HEK293 (cell line): ENCODE data around the gene CD84.

Source experiments
- CTCF ChIA-PET: fragments of 350-600 bp; formaldehyde crosslinking; extraction: SDS; loops from one replicate; lab custom pipeline; 2021; ENCODE audit warnings: antibody characterized with exemption; lab: Yijun Ruan, JAX
- POLR2A ChIA-PET: fragments of 300-600 bp; formaldehyde crosslinking; extraction: SDS; loops from one replicate; lab custom pipeline; 2020; ENCODE audit warnings: antibody characterized with exemption, inconsistent platforms; lab: Yijun Ruan, JAX
- H3K27ac ChIP-seq: fragments of 200-500 bp; sonication (Bioruptor generic); 2 replicates; pipeline ENCODE4 v1.5.1; 2014; ENCODE audit warnings: low read depth, low read length, control low read depth, inconsistent platforms; ENCODE audit errors: extremely low read depth
- H3K36me3 ChIP-seq, 2 experiments: fragments of 200-500 bp in 1 of 2; sonication (Bioruptor generic) in 1 of 2; 1 replicate in 1 of 2; 2 replicates in 1 of 2; pipeline ENCODE4 v1.5.1; 2014 to 2017; ENCODE audit warnings: inconsistent platforms in 2 of 2, low read length in 2 of 2; ENCODE audit not compliant: control insufficient read depth in 2 of 2, insufficient read depth in 1 of 2
- H3K4me1 ChIP-seq: fragments of 200-500 bp; sonication (Bioruptor generic); 2 replicates; pipeline ENCODE4 v1.5.1; 2014; ENCODE audit warnings: mild to moderate bottlenecking, low read length, inconsistent platforms; ENCODE audit not compliant: control insufficient read depth, insufficient read depth
- H3K4me3 ChIP-seq: 2 replicates; pipeline ENCODE4 v1.5.1; 2011; ENCODE audit warnings: low read depth, mild to moderate bottlenecking, control low read depth, low read length, moderate library complexity
- H3K9me3 ChIP-seq: fragments of 200-500 bp; sonication (Bioruptor generic); 2 replicates; pipeline ENCODE4 v1.5.1; 2014; ENCODE audit warnings: low read depth, low read length, inconsistent platforms; ENCODE audit not compliant: control insufficient read depth, insufficient read depth
- MZF1 ChIP-seq: fragments of 450-650 bp; formaldehyde crosslinking; IDR thresholded peaks from 2 replicates; pipeline ENCODE4 v1.5.1; 2017; ENCODE audit warnings: missing biosample characterization, missing genetic modification characterization, borderline replicate concordance
- SCRT2 ChIP-seq: fragments of 450-650 bp; formaldehyde crosslinking; IDR thresholded peaks from 2 replicates; pipeline ENCODE4 v1.5.1; 2016; ENCODE audit warnings: missing biosample characterization, missing genetic modification characterization
- ZNF133 ChIP-seq: fragments of 450-650 bp; formaldehyde crosslinking; IDR thresholded peaks from 2 replicates; pipeline ENCODE4 v1.5.1; 2016; ENCODE audit warnings: missing biosample characterization, missing genetic modification characterization
- ZNF19 ChIP-seq: fragments of 450-650 bp; formaldehyde crosslinking; IDR thresholded peaks from 2 replicates; pipeline ENCODE4; 2016; ENCODE audit warnings: missing biosample characterization, missing genetic modification characterization, low read depth
- ZNF202 ChIP-seq: fragments of 450-650 bp; formaldehyde crosslinking; IDR thresholded peaks from 2 replicates; pipeline ENCODE4 v1.5.1; 2016; ENCODE audit warnings: missing biosample characterization, missing genetic modification characterization, borderline replicate concordance
- ZNF214 ChIP-seq: fragments of 450-650 bp; formaldehyde crosslinking; IDR thresholded peaks from 2 replicates; pipeline ENCODE4 v1.5.1; 2017; ENCODE audit warnings: missing biosample characterization, mild to moderate bottlenecking, missing genetic modification characterization, borderline replicate concordance
- ZNF274 ChIP-seq, 2 experiments: fragments of 200-500 bp in 1 of 2; fragments of 450-650 bp in 1 of 2; sonication (Bioruptor generic) in 1 of 2; formaldehyde crosslinking in 1 of 2; IDR thresholded peaks; 2 replicates each; pipeline versions ENCODE4 v1.5.1 to v1.6.1; 2014 to 2016; ENCODE audit warnings: borderline replicate concordance in 1 of 2, inconsistent platforms in 1 of 2, low read length in 1 of 2, missing biosample characterization in 1 of 2, missing genetic modification characterization in 1 of 2
- ZNF366 ChIP-seq: fragments of 450-650 bp; formaldehyde crosslinking; conservative IDR thresholded peaks from 2 replicates; pipeline ENCODE4 v1.5.1; 2016; ENCODE audit warnings: missing biosample characterization, missing genetic modification characterization
- ZNF426 ChIP-seq: fragments of 450-650 bp; formaldehyde crosslinking; IDR thresholded peaks from 2 replicates; pipeline ENCODE4 v1.5.1; 2017; ENCODE audit warnings: missing biosample characterization, missing genetic modification characterization, mild to moderate bottlenecking, inconsistent platforms, moderate library complexity
- ZNF530 ChIP-seq: fragments of 450-650 bp; formaldehyde crosslinking; IDR thresholded peaks from 2 replicates; pipeline ENCODE4 v1.5.1; 2016; ENCODE audit warnings: low read depth, missing biosample characterization, missing genetic modification characterization
- ZNF549 ChIP-seq: fragments of 450-650 bp; IDR thresholded peaks from 2 replicates; pipeline ENCODE4 v1.5.1; 2018; ENCODE audit warnings: missing biosample characterization, missing genetic modification characterization, mild to moderate bottlenecking, inconsistent platforms, moderate library complexity
- ZNF560 ChIP-seq: fragments of 450-650 bp; formaldehyde crosslinking; IDR thresholded peaks from 2 replicates; pipeline ENCODE4 v1.5.1; 2017; ENCODE audit warnings: missing biosample characterization, missing genetic modification characterization, borderline replicate concordance
- ZNF561 ChIP-seq: fragments of 450-650 bp; IDR thresholded peaks from 2 replicates; pipeline ENCODE4 v1.5.1; 2018; ENCODE audit warnings: missing biosample characterization, missing genetic modification characterization, borderline replicate concordance
- ZNF596 ChIP-seq: fragments of 450-650 bp; IDR thresholded peaks from 2 replicates; pipeline ENCODE4 v1.5.0; 2018; ENCODE audit warnings: missing biosample characterization, mild to moderate bottlenecking, missing genetic modification characterization, moderate library complexity
- ZNF621 ChIP-seq: fragments of 450-650 bp; formaldehyde crosslinking; IDR thresholded peaks from 2 replicates; pipeline ENCODE4 v1.5.1; 2017; ENCODE audit warnings: missing biosample characterization, missing genetic modification characterization
- ZNF623 ChIP-seq: fragments of 450-650 bp; formaldehyde crosslinking; IDR thresholded peaks from 2 replicates; pipeline ENCODE4 v1.5.1; 2016; ENCODE audit warnings: missing biosample characterization, missing genetic modification characterization
- ZNF843 ChIP-seq: fragments of 450-650 bp; formaldehyde crosslinking; IDR thresholded peaks from 2 replicates; pipeline ENCODE4 v1.5.1; 2016; ENCODE audit warnings: missing biosample characterization, missing genetic modification characterization
- TF ChIP-seq, protein P1 (sequence below): fragments of 450-650 bp; formaldehyde crosslinking; IDR thresholded peaks from 2 replicates; pipeline ENCODE4 v1.5.1; 2016; ENCODE audit warnings: missing biosample characterization, missing genetic modification characterization
- TF ChIP-seq, protein P2 (sequence below): fragments of 450-650 bp; formaldehyde crosslinking; IDR thresholded peaks from 2 replicates; pipeline ENCODE4 v1.5.1; 2016; ENCODE audit warnings: missing biosample characterization, missing genetic modification characterization

The CD84 gene

DNA sequence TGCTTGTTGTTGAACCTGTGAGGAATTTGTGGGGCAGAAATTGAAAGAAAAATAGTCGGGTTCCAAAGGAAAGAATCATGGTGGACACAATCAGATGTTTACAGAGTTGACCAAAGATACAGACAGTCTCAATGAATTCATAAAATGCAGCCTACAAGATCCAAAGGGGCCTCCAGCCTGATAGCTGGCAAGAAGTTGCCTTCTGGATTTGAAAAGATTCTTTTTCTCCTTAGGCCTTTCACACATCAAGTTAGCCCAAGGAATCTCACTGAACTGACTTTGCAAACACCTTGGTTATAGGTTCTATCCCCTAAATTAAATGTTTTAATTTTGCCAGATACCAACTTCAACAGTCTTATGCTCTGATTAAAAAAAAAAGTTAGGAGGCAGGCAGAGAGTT, 46.0 kb upstream of the CD84 start:
- Histone ChIP-seq H3K9me3 (no peaks in the 10 kb centered on the region), H3K36me3 (no peaks in the 10 kb centered on the region), H3K4me3 (no peak overlapping the region), H3K4me1 (no peaks in the 10 kb centered on the region), H3K27ac (no peak overlapping the region)
- ChIA-PET CTCF (interaction anchor here (0.5 to 0.7 kb wide), 2 partner anchors 90 to 366 kb away, joined by 3 to 6 read pairs; no protein-coding TSS in a partner anchor), POLR2A (no interaction called here)
- TF ChIP-seq ZNF530 (tag by site-specific recombination) (no peak), ZNF843 (tag by site-specific recombination) (no peak), ZNF19 (no peak), ZNF549 (no peak), ZNF274 (IDR thresholded peaks at IDR 0.05; ENCODE audit: low read length) (no peak), ZNF274 (tag by site-specific recombination; IDR thresholded peaks at IDR 0.05; ENCODE audit: borderline replicate concordance) (no peak), ZNF214 (tag by site-specific recombination) (no peak), ZNF623 (no peak), ZNF561 (tag by site-specific recombination) (no peak), ZNF133 (tag by site-specific recombination) (no peak), ZNF596 (tag by site-specific recombination) (no peak), ZNF560 (no peak), ZNF366 (tag by site-specific recombination) (no peak), ZNF426 (tag by site-specific recombination) (no peak), MZF1 (no peak)
- TF ChIP-seq, protein P1, sequence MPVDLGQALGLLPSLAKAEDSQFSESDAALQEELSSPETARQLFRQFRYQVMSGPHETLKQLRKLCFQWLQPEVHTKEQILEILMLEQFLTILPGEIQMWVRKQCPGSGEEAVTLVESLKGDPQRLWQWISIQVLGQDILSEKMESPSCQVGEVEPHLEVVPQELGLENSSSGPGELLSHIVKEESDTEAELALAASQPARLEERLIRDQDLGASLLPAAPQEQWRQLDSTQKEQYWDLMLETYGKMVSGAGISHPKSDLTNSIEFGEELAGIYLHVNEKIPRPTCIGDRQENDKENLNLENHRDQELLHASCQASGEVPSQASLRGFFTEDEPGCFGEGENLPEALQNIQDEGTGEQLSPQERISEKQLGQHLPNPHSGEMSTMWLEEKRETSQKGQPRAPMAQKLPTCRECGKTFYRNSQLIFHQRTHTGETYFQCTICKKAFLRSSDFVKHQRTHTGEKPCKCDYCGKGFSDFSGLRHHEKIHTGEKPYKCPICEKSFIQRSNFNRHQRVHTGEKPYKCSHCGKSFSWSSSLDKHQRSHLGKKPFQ = no peak
- TF ChIP-seq, protein P2, sequence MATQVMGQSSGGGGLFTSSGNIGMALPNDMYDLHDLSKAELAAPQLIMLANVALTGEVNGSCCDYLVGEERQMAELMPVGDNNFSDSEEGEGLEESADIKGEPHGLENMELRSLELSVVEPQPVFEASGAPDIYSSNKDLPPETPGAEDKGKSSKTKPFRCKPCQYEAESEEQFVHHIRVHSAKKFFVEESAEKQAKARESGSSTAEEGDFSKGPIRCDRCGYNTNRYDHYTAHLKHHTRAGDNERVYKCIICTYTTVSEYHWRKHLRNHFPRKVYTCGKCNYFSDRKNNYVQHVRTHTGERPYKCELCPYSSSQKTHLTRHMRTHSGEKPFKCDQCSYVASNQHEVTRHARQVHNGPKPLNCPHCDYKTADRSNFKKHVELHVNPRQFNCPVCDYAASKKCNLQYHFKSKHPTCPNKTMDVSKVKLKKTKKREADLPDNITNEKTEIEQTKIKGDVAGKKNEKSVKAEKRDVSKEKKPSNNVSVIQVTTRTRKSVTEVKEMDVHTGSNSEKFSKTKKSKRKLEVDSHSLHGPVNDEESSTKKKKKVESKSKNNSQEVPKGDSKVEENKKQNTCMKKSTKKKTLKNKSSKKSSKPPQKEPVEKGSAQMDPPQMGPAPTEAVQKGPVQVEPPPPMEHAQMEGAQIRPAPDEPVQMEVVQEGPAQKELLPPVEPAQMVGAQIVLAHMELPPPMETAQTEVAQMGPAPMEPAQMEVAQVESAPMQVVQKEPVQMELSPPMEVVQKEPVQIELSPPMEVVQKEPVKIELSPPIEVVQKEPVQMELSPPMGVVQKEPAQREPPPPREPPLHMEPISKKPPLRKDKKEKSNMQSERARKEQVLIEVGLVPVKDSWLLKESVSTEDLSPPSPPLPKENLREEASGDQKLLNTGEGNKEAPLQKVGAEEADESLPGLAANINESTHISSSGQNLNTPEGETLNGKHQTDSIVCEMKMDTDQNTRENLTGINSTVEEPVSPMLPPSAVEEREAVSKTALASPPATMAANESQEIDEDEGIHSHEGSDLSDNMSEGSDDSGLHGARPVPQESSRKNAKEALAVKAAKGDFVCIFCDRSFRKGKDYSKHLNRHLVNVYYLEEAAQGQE (tag by site-specific recombination) = no peak

DNA sequence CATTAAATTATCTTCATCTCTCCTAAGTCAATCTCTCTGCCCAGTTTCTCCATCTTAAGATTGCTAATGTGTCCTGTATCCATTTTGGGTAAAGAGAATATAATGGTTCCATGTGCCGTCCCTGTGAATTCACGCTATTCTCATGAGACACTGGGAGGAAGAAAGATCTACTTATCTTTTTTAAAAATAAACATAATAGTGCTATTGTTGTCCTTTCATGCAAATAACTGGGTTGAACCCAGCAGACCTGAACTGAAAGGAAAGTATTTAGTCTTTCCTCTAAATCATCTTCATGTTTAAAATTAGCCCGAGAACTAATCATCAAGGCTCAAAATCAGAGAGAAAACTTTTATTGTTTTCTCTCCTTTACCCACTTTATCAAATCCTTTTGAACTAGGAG, 45.2 kb upstream of the CD84 start:
- POLR2A ChIA-PET = no interaction called here
- no peaks in the 10 kb centered on the region for H3K4me1 ChIP-seq
- TF ChIP-seq SCRT2 (tag by site-specific recombination) (no peak), ZNF621 (tag by site-specific recombination) (no peak), ZNF133 (tag by site-specific recombination) (no peak), ZNF202 (no peak)
- TF ChIP-seq, protein P2 (tag by site-specific recombination) = no peak
- TF ChIP-seq, all 188 proteins: peak for 0
- no peaks in the 10 kb centered on the region for H3K9me3 ChIP-seq
- no peak overlapping the region for H3K27ac ChIP-seq
- no peaks in the 10 kb centered on the region for H3K36me3 ChIP-seq
- H3K4me3 ChIP-seq = no peak overlapping the region
- CTCF ChIA-PET = interaction anchor here (0.7 kb wide), 1 partner anchor 79 kb away, joined by 3 read pairs; no protein-coding TSS in a partner anchor
